Panc1 (cell line): ENCODE data around the gene IP6K1. TPM values are rescaled to one million over a fixed set of nuclear protein-coding genes. Genes with fewer than 3 reads are reported as not detected.
A peak's percentile ranks its signal among the peaks of the same experiment; 100 is the strongest.

Source experiments
- ATAC-seq: fragments of 200-7000 bp; cut with Tn5 transposase; 2 replicates; pipeline ENCODE4 v1.9.1; 2020; ENCODE audit warnings: mild to moderate bottlenecking, moderate library complexity
- BruUV-seq: library from RNA; stranded (reverse); fragments of 400-500 nt; replicated peaks from 2 replicates; lab custom pipeline; 2021; lab: Mats Ljungman, UMichigan
- CTCF ChIA-PET: fragments of 300-600 bp; sonication (Branson Sonifier 250); formaldehyde crosslinking; loops from one replicate; lab custom pipeline; 2022; ENCODE audit warnings: antibody characterized with exemption; lab: Charles Lee
- POLR2A ChIA-PET: fragments of 300-600 bp; sonication (Branson Sonifier 250); formaldehyde crosslinking; loops from one replicate; lab custom pipeline; 2022; ENCODE audit warnings: antibody characterized with exemption; lab: Charles Lee
- DNase-seq: peaks from one replicate; pipeline ENCODE4 v3.0.0-alpha.2; 2010; ENCODE audit warnings: low read depth, low spot score
- H3K27ac ChIP-seq: 2 replicates; pipeline ENCODE4 v1.5.1; 2011; ENCODE audit warnings: mild to moderate bottlenecking, low read length, inconsistent platforms
- H3K27me3 ChIP-seq: fragments of 200-500 bp; sonication (Bioruptor generic); 2 replicates; pipeline ENCODE4 v1.6.0; 2014; ENCODE audit warnings: low read length, inconsistent platforms; ENCODE audit not compliant: control insufficient read depth, insufficient read depth
- H3K36me3 ChIP-seq: fragments of 200-500 bp; sonication (Bioruptor generic); 2 replicates; pipeline ENCODE4 v1.5.1; 2014; ENCODE audit warnings: inconsistent platforms, mild to moderate bottlenecking, low read length, moderate library complexity; ENCODE audit not compliant: control insufficient read depth, insufficient read depth
- H3K4me1 ChIP-seq: 2 replicates; pipeline ENCODE4 v1.5.1; 2011; ENCODE audit warnings: inconsistent platforms, mild to moderate bottlenecking, low read length, moderate library complexity; ENCODE audit not compliant: control insufficient read depth, insufficient read depth
- H3K4me3 ChIP-seq, 2 experiments: 2 replicates each; pipeline ENCODE4 v1.5.1; 2011 to 2012; ENCODE audit warnings: low read depth in 2 of 2, low read length in 2 of 2, mild to moderate bottlenecking in 2 of 2, inconsistent platforms in 1 of 2, moderate library complexity in 1 of 2
- H3K9me3 ChIP-seq: fragments of 200-500 bp; sonication (Bioruptor generic); 2 replicates; pipeline ENCODE4 v1.5.1; 2014; ENCODE audit warnings: low read depth, mild to moderate bottlenecking, inconsistent platforms, low read length, moderate library complexity; ENCODE audit not compliant: control insufficient read depth, insufficient read depth
- CTCF ChIP-seq: fragments of 450-650 bp; IDR thresholded peaks from 2 replicates; pipeline ENCODE4 v1.5.1; 2017; ENCODE audit warnings: mild to moderate bottlenecking
- POLR2AphosphoS5 ChIP-seq: IDR thresholded peaks from 2 replicates; pipeline ENCODE4 v1.6.1; 2012; ENCODE audit warnings: mild to moderate bottlenecking, low read depth, low read length, moderate library complexity
- REST ChIP-seq, 2 experiments: IDR thresholded peaks; 2 replicates each; pipeline ENCODE4 v1.6.1; 2011 to 2012; ENCODE audit warnings: low read depth in 2 of 2, control low read depth in 1 of 2, low read length in 1 of 2, mild to moderate bottlenecking in 1 of 2, moderate library complexity in 1 of 2; ENCODE audit not compliant: insufficient read depth in 1 of 2
- SIN3A ChIP-seq: IDR thresholded peaks from 2 replicates; pipeline ENCODE4 v1.6.1; 2012; ENCODE audit warnings: low read depth, mild to moderate bottlenecking, low read length, moderate library complexity, borderline replicate concordance; ENCODE audit not compliant: insufficient read depth
- TCF7L2 ChIP-seq: IDR thresholded peaks from 2 replicates; pipeline ENCODE4 v1.6.1; 2011; ENCODE audit warnings: mild to moderate bottlenecking, low read depth, low read length, inconsistent platforms
- in situ Hi-C: cut with HindIII; loops from 2 replicates; pipeline ENCODE4 v1.10.0; 2016; ENCODE audit warnings: low sequenced_read_pairs, low pct_unique_long_range_greater_than_20kb
- intact Hi-C: fragments of 100-400 bp; cut with micrococcal nuclease; formaldehyde crosslinking; loops from one replicate; pipeline ENCODE4 v1.10.0; 2022; ENCODE audit not compliant: unreplicated experiment
- total RNA-seq: library from RNA; stranded (reverse); gene quantifications from one replicate; pipeline ENCODE4 v1.2.1, GENCODE V29; 2021; ENCODE audit not compliant: unreplicated experiment

Gene IP6K1
- total RNA-seq, 1 experiment from 2014 or later = 39.8 TPM

- Histone ChIP-seq H3K4me3 (peak overlapping the region; percentile 72 to 89), H3K36me3 (peaks cover 3% of the 10 kb centered on the region), H3K4me1 (peaks cover 16% of the 10 kb centered on the region), H3K27me3 (no peaks in the 10 kb centered on the region), H3K9me3 (no peaks in the 10 kb centered on the region), H3K27ac (peak overlapping the region; percentile 82)
- peak; percentile 18; the same call in 1 of the 2 replicates for ATAC-seq
- no peak for DNase-seq
- intact Hi-C loops = no loop called here
- ChIA-PET POLR2A (no interaction called here), CTCF (interaction anchor here (0.6 to 0.7 kb wide), 2 partner anchors 26 to 118 kb away, joined by 3 to 6 read pairs; no protein-coding TSS in a partner anchor)
- BruUV-seq = no TSS peak
- in situ Hi-C loops = no loop called here
- TF ChIP-seq POLR2AphosphoS5 (no peak), TCF7L2 (no peak), CTCF (no peak), SIN3A (no peak; the same call in 1 of the 2 replicates), REST (IDR thresholded peaks at IDR 0.05; ENCODE audit: insufficient read depth in 1 of 2, low read depth in 2 of 2, low read length in 1 of 2) (no peak)
These were observed 63.1 kb downstream of the IP6K1 start for GRCh38 chr3:49723296-49723627.

- Histone ChIP-seq H3K27me3 (no peaks in the 10 kb centered on the region), H3K9me3 (no peaks in the 10 kb centered on the region), H3K4me3 (peak overlapping the region; percentile 72 to 89), H3K27ac (peak overlapping the region; percentile 82), H3K36me3 (peaks cover 3% of the 10 kb centered on the region), H3K4me1 (peaks cover 16% of the 10 kb centered on the region)
- in situ Hi-C loops (no loop called here), intact Hi-C loops (no loop called here)
- DNase-seq (no peak), ATAC-seq (no peak)
- TF ChIP-seq SIN3A (no peak), POLR2AphosphoS5 (no peak), CTCF (no peak), TCF7L2 (no peak)
- no TSS peak for BruUV-seq
- ChIA-PET CTCF (interaction anchor here (0.7 kb wide), 1 partner anchor 25 kb away, joined by 6 read pairs; no protein-coding TSS in a partner anchor), POLR2A (no interaction called here)
These were observed 63.4 kb downstream of the IP6K1 start for GRCh38 chr3:49722896-49723295.
